PC-9 (cell line): ENCODE results near the gene SLC1A5. TPM values are rescaled to one million over a fixed set of nuclear protein-coding genes. Genes with fewer than 3 reads are reported as not detected.

Source experiments
- BruUV-seq: library from RNA; stranded (reverse); fragments of 400-500 nt; replicated peaks from 2 replicates; lab custom pipeline; 2021; lab: Mats Ljungman, UMichigan
- CTCF ChIA-PET: fragments of 300-600 bp; sonication (Branson Sonifier 250); formaldehyde crosslinking; loops from one replicate; lab custom pipeline; 2022; ENCODE audit warnings: antibody characterized with exemption; lab: Charles Lee
- POLR2A ChIA-PET: fragments of 300-600 bp; sonication (Branson Sonifier 250); formaldehyde crosslinking; loops from one replicate; lab custom pipeline; 2022; ENCODE audit warnings: antibody characterized with exemption; ENCODE audit not compliant: unreplicated experiment; lab: Charles Lee
- DNase-seq, 2 experiments: peaks; one replicate each; pipeline versions ENCODE4 v3.0.0 to v3.0.0-alpha.2; 2015 to 2022; ENCODE audit warnings: mixed read lengths in 1 of 2
- H2AFZ ChIP-seq: fragments of 200-600 bp; sonication (generic); 2 replicates; pipeline ENCODE4 v1.8.1; 2017; ENCODE audit warnings: antibody characterized with exemption
- H3F3A ChIP-seq: fragments of 200-600 bp; sonication (generic); 2 replicates; pipeline ENCODE4 v1.8.1; 2017; ENCODE audit warnings: antibody characterized with exemption, mild to moderate bottlenecking, low read depth; ENCODE audit not compliant: insufficient read depth
- H3K27ac ChIP-seq: fragments of 200-600 bp; sonication (generic); 2 replicates; pipeline ENCODE4 v1.6.1; 2016; ENCODE audit warnings: mixed run types
- H3K27me3 ChIP-seq: fragments of 200-600 bp; sonication (generic); 2 replicates; pipeline ENCODE4 v1.6.1; 2016; ENCODE audit warnings: low read depth, mixed run types; ENCODE audit not compliant: insufficient read depth
- H3K36me3 ChIP-seq: fragments of 200-600 bp; sonication (generic); 2 replicates; pipeline ENCODE4 v1.6.1; 2016; ENCODE audit warnings: low read depth, mixed run types
- H3K4me1 ChIP-seq: fragments of 200-600 bp; sonication (generic); replicated peaks from 2 replicates; pipeline ENCODE4 v1.6.1; 2016; ENCODE audit warnings: mixed run types; ENCODE audit not compliant: insufficient read depth
- H3K4me2 ChIP-seq: fragments of 200-600 bp; sonication (generic); 2 replicates; pipeline ENCODE4 v1.6.1; 2017; ENCODE audit warnings: mixed run types
- H3K4me3 ChIP-seq: fragments of 200-600 bp; sonication (generic); 2 replicates; pipeline ENCODE4 v1.6.1; 2016; ENCODE audit warnings: mixed run types
- H3K79me2 ChIP-seq: fragments of 200-600 bp; sonication (generic); 2 replicates; pipeline ENCODE4 v1.6.1; 2017; ENCODE audit warnings: low read depth, mixed run types
- H3K9me2 ChIP-seq: fragments of 200-600 bp; sonication (generic); 2 replicates; pipeline ENCODE4 v1.8.1; 2017; ENCODE audit warnings: mild to moderate bottlenecking; ENCODE audit not compliant: insufficient read depth
- H3K9me3 ChIP-seq: fragments of 200-600 bp; sonication (generic); 2 replicates; pipeline ENCODE4 v1.8.1; 2016; ENCODE audit warnings: low read depth; ENCODE audit not compliant: insufficient read depth
- H4K20me1 ChIP-seq: fragments of 200-600 bp; sonication (generic); 2 replicates; pipeline ENCODE4 v1.8.1; 2017; ENCODE audit not compliant: insufficient read depth
- EZH2 ChIP-seq: fragments of 200-600 bp; sonication (generic); IDR thresholded peaks from 2 replicates; pipeline ENCODE4 v1.8.0; 2017; ENCODE audit warnings: antibody characterized with exemption, low read depth
- intact Hi-C: fragments of 100-400 bp; cut with micrococcal nuclease; formaldehyde crosslinking; loops from one replicate; pipeline ENCODE4 v1.10.0; 2022; ENCODE audit not compliant: unreplicated experiment
- total RNA-seq: library from RNA; stranded (reverse); gene quantifications from 2 replicates; pipeline ENCODE4 v1.2.3, GENCODE V29; 2021
- TF ChIP-seq, protein P1 (sequence below): fragments of 200-600 bp; sonication (generic); conservative IDR thresholded peaks from 2 replicates; pipeline ENCODE4 v1.6.1; 2017; ENCODE audit warnings: mixed run types, antibody characterized with exemption, mild to moderate bottlenecking, moderate library complexity

The SLC1A5 gene
- total RNA-seq, 1 experiment from 2014 or later: 264 TPM

DNA sequence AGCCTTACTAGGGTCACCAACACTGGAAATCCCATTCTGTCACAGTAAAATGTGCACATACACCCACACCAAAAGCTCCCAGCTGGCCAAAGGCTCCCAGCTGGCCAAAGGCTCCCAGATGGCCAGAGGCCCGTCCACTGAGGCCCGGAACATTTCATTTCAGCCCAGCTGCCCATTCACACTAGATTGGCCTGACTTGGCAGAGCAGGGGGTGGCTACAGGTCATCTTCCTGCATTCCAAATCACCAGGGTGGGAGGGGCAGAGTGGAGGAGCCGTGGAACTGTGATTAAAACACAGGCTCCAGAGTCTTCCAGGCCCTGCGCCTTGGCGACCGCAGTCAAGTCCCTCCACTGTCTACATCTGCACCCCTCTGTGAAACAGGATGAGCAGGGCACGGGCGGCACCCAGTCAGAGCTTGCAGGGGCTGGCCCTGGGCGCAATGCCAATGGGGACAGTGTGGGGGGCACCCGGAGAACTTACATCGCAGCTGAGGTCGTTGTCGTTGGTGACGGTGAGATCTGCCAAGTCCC lies 61.4 kb downstream of the SLC1A5 start:
- CTCF ChIA-PET: no interaction called here

DNA sequence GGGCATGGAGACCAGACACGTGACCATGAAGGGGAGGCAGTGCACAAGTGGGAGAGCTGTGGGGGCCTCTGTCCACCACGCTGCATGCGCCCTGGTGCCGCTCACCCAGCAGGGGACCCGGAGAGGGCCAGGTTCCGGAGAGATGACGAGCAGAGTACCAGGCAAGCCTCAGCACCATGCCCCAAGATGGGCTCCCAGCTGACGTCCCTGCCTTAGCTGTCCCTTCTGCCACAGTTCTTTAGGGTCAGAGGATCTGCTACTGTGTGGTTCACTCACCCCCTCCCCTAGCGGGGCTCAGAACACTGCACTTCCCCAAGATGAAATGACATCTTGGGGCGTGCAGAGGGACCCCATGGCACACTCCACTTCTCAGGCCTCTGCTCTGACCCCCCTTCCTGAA lies 61.8 kb downstream of the SLC1A5 start:
- Histone ChIP-seq H3K4me2 (no peak overlapping the region), H3K9me3 (no peaks in the 10 kb centered on the region), H3K9me2 (no peaks in the 10 kb centered on the region), H3K79me2 (peaks cover 27% of the 10 kb centered on the region), H4K20me1 (peaks cover 30% of the 10 kb centered on the region), H3K27ac (no peak overlapping the region), H3K36me3 (peaks cover 42% of the 10 kb centered on the region), H3F3A (peaks cover 18% of the 10 kb centered on the region; the same call in 1 of the 2 replicates), H2AFZ (no peak overlapping the region), H3K4me3 (no peak overlapping the region), H3K27me3 (no peaks in the 10 kb centered on the region), H3K4me1 (peaks cover 14% of the 10 kb centered on the region)
- intact Hi-C loops: no loop called here
- CTCF ChIA-PET: no interaction called here
- TF ChIP-seq, protein P1, sequence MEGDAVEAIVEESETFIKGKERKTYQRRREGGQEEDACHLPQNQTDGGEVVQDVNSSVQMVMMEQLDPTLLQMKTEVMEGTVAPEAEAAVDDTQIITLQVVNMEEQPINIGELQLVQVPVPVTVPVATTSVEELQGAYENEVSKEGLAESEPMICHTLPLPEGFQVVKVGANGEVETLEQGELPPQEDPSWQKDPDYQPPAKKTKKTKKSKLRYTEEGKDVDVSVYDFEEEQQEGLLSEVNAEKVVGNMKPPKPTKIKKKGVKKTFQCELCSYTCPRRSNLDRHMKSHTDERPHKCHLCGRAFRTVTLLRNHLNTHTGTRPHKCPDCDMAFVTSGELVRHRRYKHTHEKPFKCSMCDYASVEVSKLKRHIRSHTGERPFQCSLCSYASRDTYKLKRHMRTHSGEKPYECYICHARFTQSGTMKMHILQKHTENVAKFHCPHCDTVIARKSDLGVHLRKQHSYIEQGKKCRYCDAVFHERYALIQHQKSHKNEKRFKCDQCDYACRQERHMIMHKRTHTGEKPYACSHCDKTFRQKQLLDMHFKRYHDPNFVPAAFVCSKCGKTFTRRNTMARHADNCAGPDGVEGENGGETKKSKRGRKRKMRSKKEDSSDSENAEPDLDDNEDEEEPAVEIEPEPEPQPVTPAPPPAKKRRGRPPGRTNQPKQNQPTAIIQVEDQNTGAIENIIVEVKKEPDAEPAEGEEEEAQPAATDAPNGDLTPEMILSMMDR: no peak
- no peak for TF ChIP-seq EZH2
- DNase-seq: peak in 1 of 2 experiments; percentile 23
- BruUV-seq: no TSS peak
- POLR2A ChIA-PET: no interaction called here

More for the DNA sequence above, 61.4 kb downstream of the SLC1A5 start:
- intact Hi-C loops: no loop called here
- Histone ChIP-seq H3K9me2 (no peaks in the 10 kb centered on the region), H3K9me3 (no peaks in the 10 kb centered on the region), H3K36me3 (peaks cover 42% of the 10 kb centered on the region), H3F3A (peaks cover 21% of the 10 kb centered on the region; the same call in 1 of the 2 replicates), H3K27ac (no peak overlapping the region), H3K4me1 (peaks cover 19% of the 10 kb centered on the region), H3K4me2 (no peak overlapping the region), H2AFZ (no peak overlapping the region), H4K20me1 (peaks cover 32% of the 10 kb centered on the region), H3K79me2 (peaks cover 29% of the 10 kb centered on the region), H3K4me3 (no peak overlapping the region), H3K27me3 (no peaks in the 10 kb centered on the region)
- no TSS peak for BruUV-seq
- POLR2A ChIA-PET: no interaction called here
- DNase-seq: peak in 1 of 2 experiments; percentile 10
- no peak for TF ChIP-seq EZH2
- TF ChIP-seq, protein P1: no peak

DNA sequence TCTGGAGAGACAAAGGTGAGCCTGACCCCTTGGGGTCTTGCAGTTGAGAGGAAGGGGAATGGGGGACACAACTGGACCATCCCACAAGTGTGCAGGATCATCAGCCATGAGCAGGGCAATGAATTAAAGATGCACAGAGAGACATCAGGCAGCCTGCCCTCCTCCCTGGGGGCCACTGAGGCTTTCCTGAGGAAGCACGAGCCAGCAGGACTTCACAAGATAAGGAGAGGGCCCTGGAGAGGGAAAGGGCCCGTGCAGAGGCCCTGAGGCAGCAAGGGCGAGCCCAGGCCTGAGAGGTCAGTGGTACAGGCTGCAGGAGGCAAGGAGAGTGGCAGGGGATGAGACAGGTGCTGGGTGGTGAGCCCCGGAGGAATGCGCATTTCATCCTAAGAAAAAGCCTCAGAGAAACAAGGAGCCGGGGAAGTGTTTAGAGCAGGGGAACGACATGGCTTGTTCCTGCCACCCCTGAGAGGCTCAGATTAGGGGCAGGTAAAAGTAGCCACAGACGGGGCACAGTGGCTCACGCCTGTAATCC lies 62.5 kb downstream of the SLC1A5 start:
- Histone ChIP-seq H3F3A (peaks cover 20% of the 10 kb centered on the region; the same call in 1 of the 2 replicates), H4K20me1 (peaks cover 26% of the 10 kb centered on the region), H3K79me2 (peaks cover 27% of the 10 kb centered on the region), H3K4me2 (no peak overlapping the region), H3K9me2 (no peaks in the 10 kb centered on the region), H2AFZ (no peak overlapping the region), H3K36me3 (peaks cover 42% of the 10 kb centered on the region), H3K4me3 (no peak overlapping the region), H3K4me1 (peaks cover 10% of the 10 kb centered on the region), H3K27ac (no peak overlapping the region), H3K27me3 (no peaks in the 10 kb centered on the region), H3K9me3 (no peaks in the 10 kb centered on the region)
- intact Hi-C loops: no loop called here
- DNase-seq: peak in 1 of 2 experiments; percentile 28
- no peak for TF ChIP-seq EZH2
- TF ChIP-seq, protein P1: no peak
- ChIA-PET POLR2A (no interaction called here), CTCF (interaction anchor here (0.7 kb wide), 1 partner anchor 849 kb away, joined by 3 read pairs; no protein-coding TSS in a partner anchor)
- BruUV-seq: no TSS peak
